ENCODE data around the gene CHST12.

GRCh38 chr7:2468227-2468626 lies 64.8 kb downstream of the CHST12 start:
- TF ChIP-seq POLR2AphosphoS5 (IDR thresholded peaks at IDR 0.05; ENCODE audit: low read depth, low read length) (no peak), FOXP2 (optimal IDR thresholded peaks at IDR 0.05; ENCODE audit: borderline replicate concordance, extremely low read depth, extremely low read length, insufficient read depth) (no peak), SIN3A (IDR thresholded peaks at IDR 0.05; ENCODE audit: borderline replicate concordance, insufficient read depth, low read length) (no peak), REST (IDR thresholded peaks at IDR 0.05; ENCODE audit: insufficient read depth in 1 of 2, low read depth in 2 of 2, low read length in 2 of 2) (no peak)

All from PFSK-1 (cell line).